H1 (cell line): ENCODE measurements around the gene OLFML2B. TPM values are rescaled to one million over a fixed set of nuclear protein-coding genes. Genes with fewer than 3 reads are reported as not detected.

Experiments
- BACH1 ChIP-seq: IDR thresholded peaks from 2 replicates; pipeline ENCODE4 v1.6.1; 2012; ENCODE audit warnings: low read length, improper control_type of control experiment
- BCL11A ChIP-seq, 2 experiments: IDR thresholded peaks; one replicate each; pipeline ENCODE4 v1.6.1; 2011; ENCODE audit warnings: low read depth in 2 of 2, low read length in 2 of 2, mild to moderate bottlenecking in 2 of 2
- BRCA1 ChIP-seq: IDR thresholded peaks from 2 replicates; pipeline ENCODE4 v1.6.1; 2012; ENCODE audit warnings: low read depth, low read length, improper control_type of control experiment
- CHD7 ChIP-seq: fragments of 300-600 bp; sonication (generic); IDR thresholded peaks from 2 replicates; pipeline ENCODE4 v1.7.1; 2012; ENCODE audit warnings: low read length, moderate library complexity, mild to moderate bottlenecking, inconsistent platforms; ENCODE audit not compliant: insufficient replicate concordance
- E2F6 ChIP-seq: IDR thresholded peaks from 2 replicates; pipeline ENCODE4 v1.6.1; 2012; ENCODE audit warnings: inconsistent platforms
- KDM5A ChIP-seq: fragments of 200-600 bp; IDR thresholded peaks from 2 replicates; pipeline ENCODE4 v1.7.1; 2012; ENCODE audit warnings: mild to moderate bottlenecking, low read length, inconsistent platforms, mixed read lengths
- NANOG ChIP-seq: IDR thresholded peaks from 2 replicates; pipeline ENCODE4 v1.6.1; 2011; ENCODE audit warnings: low read length, low read depth, mild to moderate bottlenecking, inconsistent platforms; ENCODE audit not compliant: insufficient read depth, poor library complexity, severe bottlenecking
- NRF1 ChIP-seq: IDR thresholded peaks from 2 replicates; pipeline ENCODE4 v1.6.1; 2011; ENCODE audit warnings: mild to moderate bottlenecking, low read depth, low read length, improper control_type of control experiment
- POLR2AphosphoS5 ChIP-seq: IDR thresholded peaks from 2 replicates; pipeline ENCODE4 v1.6.1; 2011; ENCODE audit warnings: low read depth, low read length
- SIRT6 ChIP-seq: IDR thresholded peaks from one replicate; pipeline ENCODE4 v1.7.1; 2012; ENCODE audit warnings: low read length, inconsistent platforms
- SP2 ChIP-seq: IDR thresholded peaks from 2 replicates; pipeline ENCODE4 v1.6.1; 2012; ENCODE audit warnings: mild to moderate bottlenecking, low read length, inconsistent platforms
- SP4 ChIP-seq: IDR thresholded peaks from 2 replicates; pipeline ENCODE4 v1.6.1; 2012; ENCODE audit warnings: low read length, inconsistent platforms
- ZNF274 ChIP-seq: IDR thresholded peaks from 2 replicates; pipeline ENCODE4 v1.7.0; 2012; ENCODE audit warnings: low read length, borderline replicate concordance; ENCODE audit errors: extremely low read depth
- polyA plus RNA-seq, 7 experiments: library from polyadenylated mRNA; depleted of rRNA in 3 of 7; stranded (reverse) in 5 of 7; unstranded in 2 of 7; fragments of >200 nt in 5 of 7; fragments of 200-250 nt in 2 of 7; gene quantifications; 1 replicate in 5 of 7; 2 replicates in 1 of 7; 4 replicates in 1 of 7; pipeline versions ENCODE4 v1.2.1 to v1.2.3, GENCODE V29; 2011 to 2013; ENCODE audit warnings: missing spikeins in 2 of 7, mixed read lengths in 2 of 7
- total RNA-seq: library from RNA; stranded (reverse); fragmentation: NEBNext Ultra II Directional; extraction: Animal tissue kit (Norgen Biotek cat#: 25700); gene quantifications from 2 replicates; pipeline ENCODE4 v1.2.1, GENCODE V29; 2021

Gene OLFML2B
- total and polyA plus RNA-seq, 2 of the 8 experiments (the other 6 are each of a cell fraction or from before 2014, with no cell fraction given): 6.5 to 10.4 TPM

GRCh38 chr1:161949548-161949947 lies 74.1 kb downstream of the OLFML2B start (continued):
- no peak for TF ChIP-seq CHD7
- no peak for TF ChIP-seq SP4
- TF ChIP-seq SIRT6: no peak
- no peak for TF ChIP-seq KDM5A
- no peak for TF ChIP-seq BRCA1
- TF ChIP-seq BCL11A (IDR thresholded peaks at IDR 0.05; ENCODE audit: low read depth in 2 of 2, low read length in 2 of 2): no peak
- no peak for TF ChIP-seq BACH1
- no peak for TF ChIP-seq SP2
- TF ChIP-seq NRF1: no peak
- TF ChIP-seq POLR2AphosphoS5: no peak
- no peak for TF ChIP-seq NANOG
- TF ChIP-seq E2F6: no peak
- TF ChIP-seq ZNF274: no peak
- TF ChIP-seq, all 59 proteins: peak for 0
